PFSK-1 (cell line): ENCODE measurements around the gene FCMR.

Source experiments
- FOXP2 ChIP-seq: optimal IDR thresholded peaks from 2 replicates; pipeline ENCODE3; 2011; ENCODE audit warnings: borderline replicate concordance, control low read depth, inconsistent platforms; ENCODE audit not compliant: insufficient read depth; ENCODE audit errors: extremely low read length, extremely low read depth
- POLR2AphosphoS5 ChIP-seq: IDR thresholded peaks from 2 replicates; pipeline ENCODE4 v1.6.1; 2012; ENCODE audit warnings: low read depth, mild to moderate bottlenecking, control low read depth, low read length, moderate library complexity
- SIN3A ChIP-seq: IDR thresholded peaks from 2 replicates; pipeline ENCODE4 v1.6.1; 2012; ENCODE audit warnings: mild to moderate bottlenecking, low read length, moderate library complexity, borderline replicate concordance; ENCODE audit not compliant: insufficient read depth
- TAF1 ChIP-seq: IDR thresholded peaks from 2 replicates; pipeline ENCODE4 v1.6.1; 2012; ENCODE audit warnings: low read length, control low read depth, borderline replicate concordance; ENCODE audit not compliant: insufficient read depth
- TF ChIP-seq, protein P1 (sequence below), 2 experiments: IDR thresholded peaks; 2 replicates each; pipeline versions ENCODE4 v1.6.1 to v1.8.0; 2011 to 2012; ENCODE audit warnings: low read depth in 2 of 2, low read length in 2 of 2, control low read depth in 1 of 2, inconsistent platforms in 1 of 2, mild to moderate bottlenecking in 1 of 2, moderate library complexity in 1 of 2; ENCODE audit not compliant: insufficient read depth in 1 of 2

FCMR gene

DNA sequence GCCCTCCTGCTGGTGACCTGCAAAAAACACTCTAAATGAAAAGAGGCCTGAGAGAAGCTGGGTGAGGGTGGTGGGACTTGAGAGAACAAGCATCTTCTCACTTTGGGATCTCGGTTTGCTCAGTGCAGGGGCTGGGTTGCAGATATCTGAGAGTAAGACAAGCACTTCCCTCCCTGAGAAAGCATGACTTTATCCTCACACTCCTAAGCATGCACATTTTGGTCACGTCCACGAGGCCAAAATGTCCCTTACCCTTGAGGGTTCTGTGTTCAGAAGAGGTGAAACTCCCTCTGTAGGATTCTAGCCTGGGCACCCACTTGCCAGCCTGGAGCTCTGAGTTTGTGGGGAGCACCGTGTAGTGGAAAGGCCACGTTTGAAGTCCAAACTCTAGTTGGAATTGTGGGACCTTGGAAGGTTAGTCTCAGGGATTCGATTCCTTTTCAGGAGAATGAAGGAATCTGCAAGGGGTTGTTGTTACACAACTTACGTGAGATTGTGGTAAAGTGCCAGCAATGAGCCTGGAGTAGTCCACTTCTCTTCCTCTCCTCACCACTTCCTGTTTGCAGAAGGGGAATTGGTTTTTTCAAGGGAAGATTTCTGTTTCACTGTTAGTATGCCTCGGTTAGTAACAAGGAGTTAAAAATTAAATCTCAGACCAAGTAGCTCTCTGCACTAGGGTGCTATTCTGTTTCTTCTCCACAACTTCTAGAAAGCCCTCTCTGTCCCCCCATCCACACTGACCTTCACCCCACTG is 45.5 kb upstream of the FCMR start:
- no peak for TF ChIP-seq POLR2AphosphoS5

- TF ChIP-seq FOXP2 = no peak
- no peak for TF ChIP-seq TAF1
- TF ChIP-seq SIN3A = no peak
- TF ChIP-seq POLR2AphosphoS5 = no peak
- TF ChIP-seq, protein P1, sequence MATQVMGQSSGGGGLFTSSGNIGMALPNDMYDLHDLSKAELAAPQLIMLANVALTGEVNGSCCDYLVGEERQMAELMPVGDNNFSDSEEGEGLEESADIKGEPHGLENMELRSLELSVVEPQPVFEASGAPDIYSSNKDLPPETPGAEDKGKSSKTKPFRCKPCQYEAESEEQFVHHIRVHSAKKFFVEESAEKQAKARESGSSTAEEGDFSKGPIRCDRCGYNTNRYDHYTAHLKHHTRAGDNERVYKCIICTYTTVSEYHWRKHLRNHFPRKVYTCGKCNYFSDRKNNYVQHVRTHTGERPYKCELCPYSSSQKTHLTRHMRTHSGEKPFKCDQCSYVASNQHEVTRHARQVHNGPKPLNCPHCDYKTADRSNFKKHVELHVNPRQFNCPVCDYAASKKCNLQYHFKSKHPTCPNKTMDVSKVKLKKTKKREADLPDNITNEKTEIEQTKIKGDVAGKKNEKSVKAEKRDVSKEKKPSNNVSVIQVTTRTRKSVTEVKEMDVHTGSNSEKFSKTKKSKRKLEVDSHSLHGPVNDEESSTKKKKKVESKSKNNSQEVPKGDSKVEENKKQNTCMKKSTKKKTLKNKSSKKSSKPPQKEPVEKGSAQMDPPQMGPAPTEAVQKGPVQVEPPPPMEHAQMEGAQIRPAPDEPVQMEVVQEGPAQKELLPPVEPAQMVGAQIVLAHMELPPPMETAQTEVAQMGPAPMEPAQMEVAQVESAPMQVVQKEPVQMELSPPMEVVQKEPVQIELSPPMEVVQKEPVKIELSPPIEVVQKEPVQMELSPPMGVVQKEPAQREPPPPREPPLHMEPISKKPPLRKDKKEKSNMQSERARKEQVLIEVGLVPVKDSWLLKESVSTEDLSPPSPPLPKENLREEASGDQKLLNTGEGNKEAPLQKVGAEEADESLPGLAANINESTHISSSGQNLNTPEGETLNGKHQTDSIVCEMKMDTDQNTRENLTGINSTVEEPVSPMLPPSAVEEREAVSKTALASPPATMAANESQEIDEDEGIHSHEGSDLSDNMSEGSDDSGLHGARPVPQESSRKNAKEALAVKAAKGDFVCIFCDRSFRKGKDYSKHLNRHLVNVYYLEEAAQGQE (IDR thresholded peaks at IDR 0.05; ENCODE audit: insufficient read depth in 1 of 2, low read depth in 2 of 2, low read length in 2 of 2) = no peak
Observed at GRCh38 chr1:206965781-206966180, 44.0 kb upstream of the FCMR start.

DNA sequence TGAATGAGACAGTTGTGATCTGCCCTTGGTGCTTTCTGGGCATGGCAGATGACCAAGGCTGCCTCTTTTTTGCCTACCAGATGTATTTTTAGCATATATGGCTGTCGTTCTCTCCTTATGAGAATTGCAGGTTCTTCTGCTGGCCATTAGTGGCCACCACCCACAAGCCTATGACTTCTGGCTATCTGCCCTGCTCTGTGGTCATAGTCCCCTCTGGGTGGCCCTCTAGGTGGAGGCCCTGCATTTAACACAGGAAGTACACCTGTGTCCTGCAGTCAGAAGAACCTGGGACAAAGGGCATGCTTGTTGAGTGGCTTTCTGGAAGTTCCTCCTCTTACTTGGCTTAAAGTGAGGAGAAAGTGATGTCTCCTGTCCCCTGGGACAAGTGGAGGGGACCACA is 42.0 kb upstream of the FCMR start:
- TF ChIP-seq SIN3A (no peak), FOXP2 (no peak)
- TF ChIP-seq, protein P1 (IDR thresholded peaks at IDR 0.05; ENCODE audit: insufficient read depth in 1 of 2, low read depth in 2 of 2, low read length in 2 of 2) = no peak

DNA sequence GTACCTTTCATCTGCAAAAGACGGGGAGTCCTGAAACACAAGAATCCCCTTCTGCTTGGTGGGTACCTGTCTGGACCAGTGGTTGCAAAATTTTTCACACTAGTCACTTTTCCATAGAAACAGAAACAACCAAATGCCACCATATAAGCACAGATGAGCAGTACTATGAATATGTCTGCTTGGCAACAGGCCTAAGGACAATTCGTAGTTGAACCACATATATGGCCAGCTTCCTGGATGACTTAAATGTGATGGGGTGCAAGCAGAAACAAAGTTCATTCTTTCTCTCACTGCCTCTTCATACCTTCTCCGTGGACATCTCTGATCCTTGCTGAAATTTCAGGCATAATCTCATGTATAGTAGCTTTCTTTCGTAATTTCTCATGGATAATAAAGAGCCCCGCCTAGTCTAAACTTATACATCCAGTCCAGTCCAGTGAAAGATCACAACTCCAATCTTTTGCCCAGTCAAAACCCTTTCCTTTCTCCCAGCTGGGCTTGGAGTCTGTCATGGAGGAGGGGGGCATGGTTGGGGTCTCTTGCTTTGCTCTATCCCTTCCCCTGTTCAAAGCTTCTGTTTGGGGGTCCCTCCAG is 41.5 kb upstream of the FCMR start:
- no peak for TF ChIP-seq FOXP2
- TF ChIP-seq POLR2AphosphoS5 = no peak
- TF ChIP-seq TAF1 = no peak
- TF ChIP-seq SIN3A = no peak
- TF ChIP-seq, protein P1 (IDR thresholded peaks at IDR 0.05; ENCODE audit: insufficient read depth in 1 of 2, low read depth in 2 of 2, low read length in 2 of 2) = no peak

DNA sequence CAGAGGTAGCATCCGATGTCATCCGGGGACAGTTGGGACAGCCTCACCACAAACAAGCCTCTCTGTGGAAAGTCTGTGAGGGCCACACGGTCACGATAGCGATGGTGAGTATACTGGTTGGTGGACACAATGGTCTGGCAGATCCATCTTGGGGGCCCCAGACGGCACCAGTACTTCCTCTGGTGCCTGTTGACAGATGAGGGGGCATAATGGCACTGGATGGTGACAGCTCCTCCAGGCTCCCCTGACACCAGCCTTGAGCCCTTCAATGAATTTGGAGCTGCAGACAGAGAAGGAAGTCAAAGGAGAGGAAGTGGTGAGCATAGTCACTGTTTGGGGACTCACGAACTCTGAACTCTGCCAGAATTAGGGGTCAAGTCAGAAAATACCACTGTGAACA is 40.5 kb upstream of the FCMR start:
- TF ChIP-seq, protein P1 (IDR thresholded peaks at IDR 0.05; ENCODE audit: insufficient read depth in 1 of 2, low read depth in 2 of 2, low read length in 2 of 2) = no peak
- no peak for TF ChIP-seq FOXP2
- TF ChIP-seq POLR2AphosphoS5 = no peak
- no peak for TF ChIP-seq SIN3A
- TF ChIP-seq TAF1 = no peak
